ENCODE measurements around the gene IGFBP3. TPM values are rescaled to one million over a fixed set of nuclear protein-coding genes. Genes with fewer than 3 reads are reported as not detected.

IGFBP3 gene
- total and polyA plus RNA-seq, 2 experiments from 2014 or later, result 11.2 to 11.3 TPM

- no peak for TF ChIP-seq POLR2AphosphoS5 (IDR thresholded peaks at IDR 0.05; ENCODE audit: low read depth)
- TF ChIP-seq EZH2phosphoT487 (IDR thresholded peaks at IDR 0.05; ENCODE audit: unreplicated experiment), result no peak
- TF ChIP-seq JUNB (IDR thresholded peaks at IDR 0.05; ENCODE audit: unreplicated experiment), result no peak
- no peak for TF ChIP-seq NANOG (IDR thresholded peaks at IDR 0.05; ENCODE audit: borderline replicate concordance)
- TF ChIP-seq CREB1 (CRISPR knock-in tag; IDR thresholded peaks at IDR 0.05; ENCODE audit: low read depth), result no peak
These were observed 53.6 kb downstream of the IGFBP3 start (continued) for GRCh38 chr7:45867471-45867870.

- no peaks in the 10 kb centered on the region for H3K27me3 ChIP-seq (ENCODE audit: insufficient read depth)
- H2AFZ ChIP-seq, result no peak overlapping the region
- DNase-seq (ENCODE audit: low spot score), result no peak
- H3K4me1 ChIP-seq (ENCODE audit: insufficient read depth), result no peaks in the 10 kb centered on the region
- H3K27me3 Mint-ChIP-seq (ENCODE audit: insufficient read depth, low read depth, poor library complexity), result peaks cover 6% of the 10 kb centered on the region
- H3K27ac Mint-ChIP-seq, result no peak overlapping the region
- no peaks in the 10 kb centered on the region for H3K9me2 ChIP-seq (ENCODE audit: insufficient read depth)
- no peaks in the 10 kb centered on the region for H3K79me2 ChIP-seq (replicated peaks; ENCODE audit: insufficient read depth)
- no peak overlapping the region for H3K4me3 ChIP-seq
- H3K27ac ChIP-seq (ENCODE audit: low read depth), result no peak overlapping the region
- no peaks in the 10 kb centered on the region; the same call in 2 of the 3 replicates for H3K4me1 Mint-ChIP-seq
- H3F3A ChIP-seq (replicated peaks; ENCODE audit: low read depth), result no peaks in the 10 kb centered on the region
- no peaks in the 10 kb centered on the region for H3K36me3 ChIP-seq (ENCODE audit: insufficient read depth)
- no peaks in the 10 kb centered on the region for H3K36me3 Mint-ChIP-seq (ENCODE audit: low read depth)
- no peak for ATAC-seq
- H3K4me2 ChIP-seq, result no peak overlapping the region
- no peaks in the 10 kb centered on the region for H4K20me1 ChIP-seq (replicated peaks; ENCODE audit: insufficient read depth)
- no peaks in the 10 kb centered on the region for H3K9me3 Mint-ChIP-seq
- H3K4me3 Mint-ChIP-seq, result no peak overlapping the region
- TF ChIP-seq NANOG (IDR thresholded peaks at IDR 0.05; ENCODE audit: borderline replicate concordance), result no peak
- no peak for TF ChIP-seq JUNB (IDR thresholded peaks at IDR 0.05; ENCODE audit: unreplicated experiment)
- TF ChIP-seq EZH2 (IDR thresholded peaks at IDR 0.05; ENCODE audit: low read depth, unreplicated experiment), result no peak
- no peak for TF ChIP-seq EZH2phosphoT487 (IDR thresholded peaks at IDR 0.05; ENCODE audit: unreplicated experiment)
- TF ChIP-seq ETS1 (IDR thresholded peaks at IDR 0.05), result no peak
- no peak for TF ChIP-seq POLR2AphosphoS5 (IDR thresholded peaks at IDR 0.05; ENCODE audit: low read depth)
- TF ChIP-seq STAT1 (IDR thresholded peaks at IDR 0.05; ENCODE audit: unreplicated experiment), result no peak
- TF ChIP-seq ZNF114 (CRISPR knock-in tag; IDR thresholded peaks at IDR 0.05), result no peak
- TF ChIP-seq ZNF462 (CRISPR knock-in tag; IDR thresholded peaks at IDR 0.05), result no peak
- no peak for TF ChIP-seq CREB1 (CRISPR knock-in tag; IDR thresholded peaks at IDR 0.05; ENCODE audit: low read depth)
- no peak for TF ChIP-seq REST (IDR thresholded peaks at IDR 0.05; ENCODE audit: unreplicated experiment)
These were observed 55.3 kb downstream of the IGFBP3 start for GRCh38 chr7:45865594-45866410.

Measured in GM23338 (cell line).